Astrocyte of the spinal cord (primary cell): Measurements from ENCODE around the gene PSEN1.
"Not testable (repeated sequence)": the region's sequence is repeated elsewhere in the genome, so short reads cannot be mapped to it uniquely, and the experiment has no call there.

Experiments
- DNase-seq: peaks from one replicate; pipeline ENCODE4 v3.0.0; 2011; ENCODE audit warnings: low read depth, low spot score
- H3K4me3 ChIP-seq: 2 replicates; pipeline ENCODE4 v1.5.1; 2011; ENCODE audit warnings: low read depth, mild to moderate bottlenecking, low read length, moderate library complexity
- CTCF ChIP-seq: IDR thresholded peaks from 2 replicates; pipeline ENCODE4 v1.5.1; 2012; ENCODE audit warnings: low read depth, mild to moderate bottlenecking, low read length, inconsistent platforms
- in situ Hi-C: cut with HindIII; loops from 2 replicates; pipeline ENCODE4 v1.10.0; 2017; ENCODE audit warnings: low sequenced_read_pairs

PSEN1 gene

GRCh38 chr14:73170686-73171085 is 34.4 kb downstream of the PSEN1 start:
- no peak overlapping the region for H3K4me3 ChIP-seq
- DNase-seq, result no peak
- in situ Hi-C loops, result no loop called here
- no peak for TF ChIP-seq CTCF

GRCh38 chr14:73172500-73172899 is 36.2 kb downstream of the PSEN1 start:
- in situ Hi-C loops, result no loop called here
- no peak for TF ChIP-seq CTCF
- DNase-seq, result no peak
- H3K4me3 ChIP-seq, result no peak overlapping the region

- peak; percentile 46 for TF ChIP-seq CTCF
- DNase-seq, result peak; percentile 68
- H3K4me3 ChIP-seq, result no peak overlapping the region
- in situ Hi-C loops, result no loop called here
These were observed 36.9 kb downstream of the PSEN1 start for GRCh38 chr14:73173092-73173735.

GRCh38 chr14:73176685-73177084 is 40.4 kb downstream of the PSEN1 start:
- no peak overlapping the region for H3K4me3 ChIP-seq
- DNase-seq, result no peak
- TF ChIP-seq CTCF, result no peak
- in situ Hi-C loops, result no loop called here

GRCh38 chr14:73180385-73180805 is 44.1 kb downstream of the PSEN1 start:
- H3K4me3 ChIP-seq, result no peak overlapping the region
- in situ Hi-C loops, result no loop called here
- TF ChIP-seq CTCF, result no peak
- peak; percentile 47 for DNase-seq

- DNase-seq, H3K4me3 ChIP-seq, in situ Hi-C loops: not testable (repeated sequence)
These were observed 44.7 kb downstream of the PSEN1 start for GRCh38 chr14:73180969-73181368.

- TF ChIP-seq CTCF, result no peak
- H3K4me3 ChIP-seq, result no peak overlapping the region
- peak; percentile 70 for DNase-seq
- in situ Hi-C loops, result no loop called here
These were observed 52.2 kb downstream of the PSEN1 start for GRCh38 chr14:73188501-73188911.
